Stomach (tissue), 9 donors: ENCODE results near the gene PARVB. TPM values are rescaled to one million over a fixed set of nuclear protein-coding genes. Genes with fewer than 3 reads are reported as not detected.
A peak's percentile ranks its signal among the peaks of the same experiment; 100 is the strongest.

ENCODE experiments used
- DNase-seq, 2 donors: peaks; one replicate each; pipeline versions ENCODE4 v3.0.0 to v3.0.0-alpha.2; 2013 to 2019
- H3K27ac ChIP-seq, 5 donors: fragments of 200-600 bp in 4 of 5; sonication (generic) in 4 of 5; one replicate each; pipeline ENCODE4 v1.5.1; 2013 to 2019; ENCODE audit warnings: mild to moderate bottlenecking in 1 of 5, moderate library complexity in 1 of 5
- H3K27me3 ChIP-seq, 3 donors: fragments of 200-600 bp; sonication (generic); one replicate each; pipeline ENCODE4 v1.5.1; 2017 to 2019; ENCODE audit warnings: mixed run types in 1 of 3
- H3K36me3 ChIP-seq, 4 donors: fragments of 200-600 bp; sonication (generic); 1 replicate in 3 of 4; 2 replicates in 1 of 4; pipeline ENCODE4 v1.5.1; 2016 to 2019
- H3K4me1 ChIP-seq, 4 donors: fragments of 200-600 bp; sonication (generic); one replicate each; pipeline ENCODE4 v1.5.1; 2016 to 2019
- H3K4me3 ChIP-seq, 4 donors: fragments of 200-600 bp; sonication (generic) in 3 of 4; one replicate each; pipeline ENCODE4 v1.5.1; 2016 to 2019; ENCODE audit warnings: mild to moderate bottlenecking in 1 of 4
- H3K9me3 ChIP-seq, 4 donors: fragments of 200-600 bp; sonication (generic); one replicate each; pipeline ENCODE4 v1.5.1; 2016 to 2019
- EP300 ChIP-seq: sonication (generic); formaldehyde crosslinking; IDR thresholded peaks from one replicate; pipeline ENCODE4 v1.6.1; 2017; ENCODE audit warnings: antibody characterized with exemption
- POLR2A ChIP-seq, 4 donors: fragments of 450-650 bp; IDR thresholded peaks; one replicate each; pipeline ENCODE4 v1.6.1; 2016; ENCODE audit warnings: antibody characterized with exemption in 4 of 4, control low read depth in 2 of 4, mild to moderate bottlenecking in 1 of 4, moderate library complexity in 1 of 4
- POLR2AphosphoS5 ChIP-seq, 3 donors: sonication (generic); formaldehyde crosslinking; IDR thresholded peaks; one replicate each; pipeline ENCODE4 v1.6.1; 2016; ENCODE audit warnings: antibody characterized with exemption in 3 of 3
- WGBS, 5 donors: extraction: QIAGEN DNeasy Blood & Tissue Kit in 3 of 5; methylation state at CpG; one replicate each; pipeline versions ENCODE4 v1.1.5 to v1.1.7; 2013 to 2018; 5-methylcytosine and 5-hydroxymethylcytosine counted together
- intact Hi-C: fragments of 100-400 bp; cut with DNase I; formaldehyde crosslinking; loops from one replicate; pipeline ENCODE4 v1.15.1; 2023; ENCODE audit warnings: low total_unique reads
- polyA plus RNA-seq, 3 donors: library from polyadenylated mRNA; stranded (reverse); fragments of 200-250 nt; gene quantifications; one replicate each; pipeline ENCODE4 v1.2.3, GENCODE V29; 2013
- total RNA-seq, 5 donors: library from RNA; depleted of rRNA; stranded (reverse); fragments of >200 nt; gene quantifications; one replicate each; pipeline versions ENCODE4 v1.1.0 to v1.2.3, GENCODE V29; 2014 to 2016
- TF ChIP-seq, protein P1 (sequence below), 7 experiments: fragments of 450-650 bp in 4 of 7; fragments of 200-600 bp in 3 of 7; sonication (generic) in 3 of 7; IDR thresholded peaks; one replicate each; pipeline ENCODE4 v1.5.1; 2016 to 2019; ENCODE audit warnings: antibody characterized with exemption in 7 of 7, control low read depth in 2 of 7, mild to moderate bottlenecking in 1 of 7
- donor health status: healthy with polysubstance abuse.
- donor health status: Bipolar disorder and iron deficiency.
- donor health status: healthy.

PARVB gene
- total and polyA plus RNA-seq, 8 donors, result 2.9 to 143 (median 19.1) TPM

DNA sequence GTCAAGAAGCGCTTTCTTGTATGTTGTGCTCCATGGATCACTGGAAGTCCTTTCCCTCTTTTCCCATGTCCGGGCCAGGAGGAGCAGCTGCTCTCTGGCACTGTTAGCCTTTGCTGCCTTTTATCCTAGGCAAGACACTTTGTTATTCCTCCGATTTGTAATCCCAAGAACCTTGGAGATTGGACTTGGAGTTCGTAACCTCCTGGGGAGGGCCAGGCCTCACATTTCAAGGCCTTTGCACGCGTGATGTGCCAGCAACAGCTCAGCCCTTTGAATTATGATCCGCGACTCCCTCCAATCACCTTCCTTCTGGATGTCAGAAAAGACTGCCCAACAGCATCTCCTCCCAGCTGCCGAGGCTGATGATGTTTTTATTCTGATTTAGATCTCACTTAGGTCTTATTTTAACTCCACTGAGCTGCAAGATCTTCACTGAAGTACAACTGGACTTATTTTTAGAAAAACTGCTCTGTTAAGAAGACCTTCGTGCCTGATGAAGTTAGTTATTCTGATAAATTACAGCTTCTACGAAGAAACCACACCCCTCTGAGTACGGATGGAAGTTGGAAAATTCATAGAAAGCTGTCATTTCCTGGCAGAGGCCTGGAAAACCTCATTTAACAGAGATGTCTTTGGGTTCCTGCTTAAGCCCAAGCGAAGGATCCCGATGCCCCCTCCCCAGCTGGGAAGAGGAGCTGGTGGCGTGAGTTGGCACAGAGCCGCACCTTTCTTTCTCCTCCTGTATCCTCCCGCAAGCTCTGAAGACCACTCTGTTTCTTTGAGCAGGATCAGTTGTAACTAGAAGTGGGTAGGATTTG lies 62.4 kb downstream of the PARVB start:
- H3K27me3 ChIP-seq, result no peaks in the 10 kb centered on the region
- TF ChIP-seq, protein P1, sequence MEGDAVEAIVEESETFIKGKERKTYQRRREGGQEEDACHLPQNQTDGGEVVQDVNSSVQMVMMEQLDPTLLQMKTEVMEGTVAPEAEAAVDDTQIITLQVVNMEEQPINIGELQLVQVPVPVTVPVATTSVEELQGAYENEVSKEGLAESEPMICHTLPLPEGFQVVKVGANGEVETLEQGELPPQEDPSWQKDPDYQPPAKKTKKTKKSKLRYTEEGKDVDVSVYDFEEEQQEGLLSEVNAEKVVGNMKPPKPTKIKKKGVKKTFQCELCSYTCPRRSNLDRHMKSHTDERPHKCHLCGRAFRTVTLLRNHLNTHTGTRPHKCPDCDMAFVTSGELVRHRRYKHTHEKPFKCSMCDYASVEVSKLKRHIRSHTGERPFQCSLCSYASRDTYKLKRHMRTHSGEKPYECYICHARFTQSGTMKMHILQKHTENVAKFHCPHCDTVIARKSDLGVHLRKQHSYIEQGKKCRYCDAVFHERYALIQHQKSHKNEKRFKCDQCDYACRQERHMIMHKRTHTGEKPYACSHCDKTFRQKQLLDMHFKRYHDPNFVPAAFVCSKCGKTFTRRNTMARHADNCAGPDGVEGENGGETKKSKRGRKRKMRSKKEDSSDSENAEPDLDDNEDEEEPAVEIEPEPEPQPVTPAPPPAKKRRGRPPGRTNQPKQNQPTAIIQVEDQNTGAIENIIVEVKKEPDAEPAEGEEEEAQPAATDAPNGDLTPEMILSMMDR (IDR thresholded peaks at IDR 0.05), result no peak
- peak in 1 of 3 donors; percentile 23 for TF ChIP-seq POLR2AphosphoS5 (IDR thresholded peaks at IDR 0.05)
- peak overlapping the region in 4 of 5 donors; percentile 7 to 76 (median 25) for H3K27ac ChIP-seq
- H3K9me3 ChIP-seq, result no peaks in the 10 kb centered on the region
- intact Hi-C loops, result loop anchor here (10.0 kb wide), 1 partner anchor 92 kb away; no protein-coding TSS in a partner anchor
- peaks cover 0 to 48% (median 16%) of the 10 kb centered on the region in 4 donors for H3K4me1 ChIP-seq
- peak in 1 of 2 donors; percentile 64 for DNase-seq
- WGBS, 5 donors, result 52 to 77% (median 67%) methylated on average over 17 of the region's 17 CpGs
- H3K36me3 ChIP-seq, result peaks cover 0 to 5% (median 1%) of the 10 kb centered on the region in 4 donors
- no peak overlapping the region for H3K4me3 ChIP-seq

DNA sequence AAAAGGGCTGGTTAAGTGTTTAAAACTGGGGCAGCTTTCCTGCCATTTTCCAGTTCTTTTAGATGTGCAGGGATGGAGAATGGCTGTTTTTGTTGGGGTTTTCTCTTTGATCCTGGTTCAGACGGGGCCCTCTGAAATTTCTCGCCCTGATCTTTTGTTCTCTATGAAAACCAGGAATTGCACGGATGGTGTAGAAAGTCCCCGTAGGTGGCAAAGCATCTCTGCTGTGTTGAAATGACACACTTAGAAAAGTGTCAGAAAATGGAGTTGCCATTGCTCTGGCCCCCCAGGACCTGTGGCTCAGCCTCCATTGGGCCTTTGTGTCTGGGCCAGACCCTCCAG lies 63.0 kb downstream of the PARVB start:
- H3K27me3 ChIP-seq, result no peaks in the 10 kb centered on the region
- no peak for DNase-seq
- no peaks in the 10 kb centered on the region for H3K9me3 ChIP-seq
- H3K27ac ChIP-seq, result peak overlapping the region in 2 of 5 donors; percentile 43 to 76
- WGBS, 5 donors, result 83 to 99% (median 95%) methylated on average over 4 of the region's 4 CpGs
- H3K36me3 ChIP-seq, result peaks cover 0 to 5% (median 1%) of the 10 kb centered on the region in 4 donors
- no peak for TF ChIP-seq POLR2AphosphoS5 (IDR thresholded peaks at IDR 0.05)
- TF ChIP-seq, protein P1 (IDR thresholded peaks at IDR 0.05), result no peak
- H3K4me1 ChIP-seq, result peaks cover 0 to 43% (median 13%) of the 10 kb centered on the region in 4 donors
- no peak overlapping the region for H3K4me3 ChIP-seq
- intact Hi-C loops, result loop anchor here (10.0 kb wide), 1 partner anchor 92 kb away; no protein-coding TSS in a partner anchor

DNA sequence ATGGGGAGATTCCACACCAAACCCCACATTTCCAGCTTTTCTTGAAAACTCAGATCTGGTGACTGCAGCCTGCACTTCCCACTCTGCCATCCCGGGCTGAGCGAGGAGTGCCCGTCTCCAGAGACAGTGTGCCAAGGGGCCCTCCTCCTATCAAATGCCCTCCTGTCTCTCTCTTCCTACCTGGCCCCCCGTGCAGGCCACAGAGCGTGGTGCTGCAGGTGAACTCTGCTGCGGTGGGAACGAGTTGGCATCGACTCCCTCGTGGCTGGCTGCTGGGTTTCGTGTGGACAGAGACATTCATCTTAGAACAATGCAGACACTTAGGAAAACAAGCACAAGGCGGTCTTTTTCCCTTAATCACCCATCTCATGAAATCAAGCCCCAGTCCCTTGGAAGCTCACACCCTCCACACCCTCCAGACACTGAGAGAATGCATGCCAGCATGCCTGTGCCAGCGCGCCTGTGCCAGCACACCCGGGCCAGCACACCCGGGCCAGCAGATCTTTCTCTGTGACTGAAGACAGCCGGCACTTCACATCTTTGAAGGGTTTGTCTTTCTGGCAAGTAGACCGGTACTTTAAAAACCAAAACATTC lies 65.0 kb downstream of the PARVB start:
- intact Hi-C loops, result loop anchor here (10.0 kb wide), 1 partner anchor 94 kb away; no protein-coding TSS in a partner anchor
- DNase-seq, result peak in 1 of 2 donors; percentile 65
- Histone ChIP-seq H3K9me3 (no peaks in the 10 kb centered on the region), H3K36me3 (peaks cover 0 to 5% (median 2%) of the 10 kb centered on the region in 4 donors), H3K4me1 (peaks cover 0 to 43% (median 13%) of the 10 kb centered on the region in 4 donors), H3K27ac (no peak overlapping the region), H3K4me3 (no peak overlapping the region), H3K27me3 (no peaks in the 10 kb centered on the region)
- TF ChIP-seq POLR2AphosphoS5 (IDR thresholded peaks at IDR 0.05), result no peak
- TF ChIP-seq, protein P1 (IDR thresholded peaks at IDR 0.05), result no peak
- no peak for TF ChIP-seq POLR2A (IDR thresholded peaks at IDR 0.05)
- TF ChIP-seq EP300, result no peak
- WGBS, 5 donors, result 60 to 76% (median 67%) methylated on average over 16 to 17 of the region's 17 CpGs

DNA sequence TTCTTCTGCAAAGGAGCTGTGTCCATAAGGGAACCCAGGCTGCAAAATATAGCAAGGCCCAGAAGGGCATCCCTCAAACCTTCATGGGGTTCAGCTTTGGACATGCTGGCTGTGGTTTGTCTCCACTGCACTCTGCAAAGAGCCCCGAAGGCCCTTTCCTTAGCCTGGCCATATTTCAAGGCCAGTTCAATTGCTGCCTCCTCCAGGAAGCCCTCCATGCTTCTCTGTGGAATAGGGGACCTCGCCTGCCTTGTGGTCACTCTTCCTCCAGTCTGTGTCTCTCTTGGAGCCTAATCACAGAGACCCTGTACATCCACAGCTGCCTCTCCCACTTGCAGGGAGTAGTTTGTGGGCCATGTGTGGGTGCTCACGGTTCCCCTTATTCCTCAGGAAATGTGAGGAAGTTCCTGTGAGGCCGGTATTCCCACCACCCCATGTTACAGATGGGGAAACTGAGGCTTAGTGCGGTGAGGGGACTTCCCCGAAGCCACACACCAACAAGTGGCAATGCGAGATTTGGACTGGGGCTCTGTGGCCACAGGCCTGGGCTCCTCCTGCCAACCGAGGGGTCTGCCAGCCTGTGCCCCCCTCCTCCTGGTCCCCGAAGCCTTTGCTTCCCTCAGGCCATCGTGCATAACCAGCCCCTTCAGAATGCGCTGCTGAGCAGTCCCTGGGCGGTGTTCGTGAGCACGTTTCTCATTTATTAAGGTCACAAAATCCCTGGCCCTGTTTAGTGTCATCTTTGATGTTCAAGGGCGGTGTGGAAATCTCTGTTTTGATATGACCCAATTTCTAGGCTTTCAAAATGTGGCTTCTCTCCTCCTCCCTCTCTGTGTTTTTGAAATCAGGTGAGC lies 65.8 kb downstream of the PARVB start:
- no peak for DNase-seq
- TF ChIP-seq EP300 (no peak), POLR2AphosphoS5 (IDR thresholded peaks at IDR 0.05) (peak in 2 of 3 donors; percentile 8 to 23)
- Histone ChIP-seq H3K9me3 (no peaks in the 10 kb centered on the region), H3K36me3 (peaks cover 0 to 12% (median 9%) of the 10 kb centered on the region in 4 donors), H3K27ac (peak overlapping the region in 1 of 5 donors; percentile 16), H3K4me1 (peaks cover 0 to 43% (median 13%) of the 10 kb centered on the region in 4 donors), H3K4me3 (no peak overlapping the region), H3K27me3 (no peaks in the 10 kb centered on the region)
- intact Hi-C loops, result loop anchor here (10.0 kb wide), 1 partner anchor 95 kb away; no protein-coding TSS in a partner anchor
- WGBS, 5 donors, result 83 to 91% (median 89%) methylated on average over 10 to 15 of the region's 15 CpGs
